GM23338 (cell line): ENCODE data around the gene TANGO2. TPM values are rescaled to one million over a fixed set of nuclear protein-coding genes. Genes with fewer than 3 reads are reported as not detected.

Experiments used
- ATAC-seq: fragments of 200-7000 bp; cut with Tn5 transposase; 3 replicates; pipeline ENCODE4 v1.9.1; 2020
- DNase-seq: peaks from one replicate; pipeline ENCODE4 v3.0.0-alpha.2; 2015; ENCODE audit warnings: low spot score
- H2AFZ ChIP-seq: fragments of 200-600 bp; sonication (generic); 2 replicates; pipeline ENCODE4 v1.8.0; 2016; ENCODE audit warnings: antibody characterized with exemption, mild to moderate bottlenecking, moderate library complexity
- H3F3A ChIP-seq: fragments of 200-600 bp; sonication (generic); replicated peaks from 2 replicates; pipeline ENCODE4 v1.8.0; 2017; ENCODE audit warnings: antibody characterized with exemption, mixed run types, low read depth
- H3K27ac ChIP-seq: fragments of 200-600 bp; sonication (generic); 2 replicates; pipeline ENCODE4 v1.6.1; 2016; ENCODE audit warnings: low read depth
- H3K27me3 ChIP-seq: fragments of 200-600 bp; sonication (generic); 2 replicates; pipeline ENCODE4 v1.8.0; 2016; ENCODE audit warnings: mild to moderate bottlenecking, mixed run types, moderate library complexity; ENCODE audit not compliant: insufficient read depth
- H3K36me3 ChIP-seq: fragments of 200-600 bp; sonication (generic); 2 replicates; pipeline ENCODE4 v1.8.0; 2016; ENCODE audit warnings: mild to moderate bottlenecking; ENCODE audit not compliant: insufficient read depth
- H3K4me1 ChIP-seq: fragments of 200-600 bp; sonication (generic); 2 replicates; pipeline ENCODE4 v1.8.0; 2016; ENCODE audit warnings: mild to moderate bottlenecking, moderate library complexity; ENCODE audit not compliant: insufficient read depth
- H3K4me2 ChIP-seq: fragments of 200-600 bp; sonication (generic); 2 replicates; pipeline ENCODE4 v1.7.1; 2017; ENCODE audit warnings: mixed run types
- H3K4me3 ChIP-seq: fragments of 200-600 bp; sonication (generic); 2 replicates; pipeline ENCODE4 v1.6.1; 2016; ENCODE audit warnings: mixed run types
- H3K79me2 ChIP-seq: fragments of 200-600 bp; sonication (generic); replicated peaks from 2 replicates; pipeline ENCODE4 v1.8.0; 2017; ENCODE audit warnings: mild to moderate bottlenecking; ENCODE audit not compliant: insufficient read depth
- H3K9me2 ChIP-seq: fragments of 200-600 bp; sonication (generic); 2 replicates; pipeline ENCODE4 v1.8.0; 2017; ENCODE audit not compliant: insufficient read depth
- H4K20me1 ChIP-seq: fragments of 200-600 bp; sonication (generic); replicated peaks from 2 replicates; pipeline ENCODE4 v1.8.0; 2017; ENCODE audit warnings: mild to moderate bottlenecking; ENCODE audit not compliant: insufficient read depth
- H3K27ac Mint-ChIP-seq: 2 replicates; pipeline ENCODE4 v1.8.0; 2020; ENCODE audit warnings: inconsistent platforms, mild to moderate bottlenecking, moderate library complexity, mixed read lengths
- H3K27me3 Mint-ChIP-seq: 3 replicates; pipeline ENCODE4 v1.8.0; 2022; ENCODE audit warnings: low read depth, mild to moderate bottlenecking, moderate library complexity, mixed read lengths, inconsistent platforms; ENCODE audit not compliant: insufficient read depth, poor library complexity
- H3K36me3 Mint-ChIP-seq: 3 replicates; pipeline ENCODE4 v1.8.0; 2021; ENCODE audit warnings: low read depth, mild to moderate bottlenecking, inconsistent platforms, moderate library complexity, mixed read lengths
- H3K4me1 Mint-ChIP-seq: 3 replicates; pipeline ENCODE4 v1.8.0; 2020; ENCODE audit warnings: mild to moderate bottlenecking, inconsistent platforms, mixed read lengths
- H3K4me3 Mint-ChIP-seq: 3 replicates; pipeline ENCODE4 v1.8.0; 2021; ENCODE audit warnings: moderate library complexity, mild to moderate bottlenecking, inconsistent platforms, mixed read lengths
- H3K9me3 Mint-ChIP-seq: 3 replicates; pipeline ENCODE4 v1.8.0; 2020; ENCODE audit warnings: moderate library complexity, mild to moderate bottlenecking, inconsistent platforms, mixed read lengths
- CREB1 ChIP-seq: fragments of 250-450 bp; sonication (Bioruptor Pico); IDR thresholded peaks from 2 replicates; pipeline ENCODE4 v1.5.0; 2020; ENCODE audit warnings: low read depth, mild to moderate bottlenecking, moderate library complexity
- CTCF ChIP-seq, 2 experiments: fragments of 200-600 bp in 1 of 2; sonication (generic) in 1 of 2; conservative IDR thresholded peaks; 2 replicates each; pipeline versions ENCODE4 v1.5.1 to v1.6.1; 2016 to 2017; ENCODE audit warnings: antibody characterized with exemption in 2 of 2, low read depth in 2 of 2, mild to moderate bottlenecking in 2 of 2, moderate library complexity in 1 of 2
- ETS1 ChIP-seq: IDR thresholded peaks from 2 replicates; pipeline ENCODE4 v1.6.1; 2016; ENCODE audit warnings: antibody characterized with exemption
- EZH2 ChIP-seq: fragments of 200-600 bp; sonication (generic); IDR thresholded peaks from one replicate; pipeline ENCODE4 v1.8.0; 2017; ENCODE audit warnings: antibody characterized with exemption, mild to moderate bottlenecking, low read depth; ENCODE audit not compliant: unreplicated experiment
- EZH2phosphoT487 ChIP-seq: fragments of 200-600 bp; sonication (generic); IDR thresholded peaks from one replicate; pipeline ENCODE4 v1.8.1; 2018; ENCODE audit warnings: antibody characterized with exemption; ENCODE audit not compliant: unreplicated experiment
- JUNB ChIP-seq: IDR thresholded peaks from one replicate; pipeline ENCODE4 v1.6.1; 2016; ENCODE audit warnings: antibody characterized with exemption; ENCODE audit not compliant: unreplicated experiment
- NANOG ChIP-seq: IDR thresholded peaks from 2 replicates; pipeline ENCODE4 v1.6.1; 2016; ENCODE audit warnings: antibody characterized with exemption, borderline replicate concordance
- POLR2AphosphoS5 ChIP-seq: IDR thresholded peaks from 2 replicates; pipeline ENCODE4 v1.6.1; 2016; ENCODE audit warnings: antibody characterized with exemption, low read depth
- REST ChIP-seq: IDR thresholded peaks from one replicate; pipeline ENCODE4 v1.6.1; 2018; ENCODE audit warnings: antibody characterized with exemption; ENCODE audit not compliant: unreplicated experiment
- STAT1 ChIP-seq: IDR thresholded peaks from one replicate; pipeline ENCODE4 v1.6.1; 2016; ENCODE audit warnings: antibody characterized with exemption; ENCODE audit not compliant: unreplicated experiment
- ZNF114 ChIP-seq: fragments of 250-450 bp; sonication (Bioruptor Pico); IDR thresholded peaks from 2 replicates; pipeline ENCODE4 v1.5.0; 2020; ENCODE audit warnings: mild to moderate bottlenecking, moderate library complexity
- ZNF331 ChIP-seq: fragments of 250-450 bp; sonication (Bioruptor Pico); IDR thresholded peaks from 2 replicates; pipeline ENCODE4 v1.5.0; 2020; ENCODE audit warnings: low read depth, mild to moderate bottlenecking, moderate library complexity
- ZNF462 ChIP-seq: fragments of 250-450 bp; sonication (Bioruptor Pico); IDR thresholded peaks from 2 replicates; pipeline ENCODE4 v1.5.0; 2020; ENCODE audit warnings: mild to moderate bottlenecking, moderate library complexity
- polyA plus RNA-seq: library from polyadenylated mRNA; unstranded; fragments of >200 nt; fragmentation: Nextera tagmentation; extraction: Ambion mirVana; gene quantifications from 2 replicates; pipeline ENCODE4 v1.2.1, GENCODE V29; 2016
- total RNA-seq: library from RNA; depleted of rRNA; stranded (reverse); fragments of >200 nt; shearing (Covaris generic); gene quantifications from 2 replicates; pipeline ENCODE4 v1.2.3, GENCODE V29; 2014

Gene TANGO2
- total and polyA plus RNA-seq, 2 experiments from 2014 or later, result 6.9 to 15.0 TPM

- H3K36me3 ChIP-seq, result no peaks in the 10 kb centered on the region
- Mint-ChIP-seq H3K4me1 (no peaks in the 10 kb centered on the region), H3K27me3 (peaks cover 3% of the 10 kb centered on the region), H3K4me3 (no peak overlapping the region), H3K9me3 (no peaks in the 10 kb centered on the region), H3K27ac (no peak overlapping the region), H3K36me3 (no peaks in the 10 kb centered on the region; the same call in 2 of the 3 replicates)
- ATAC-seq (no peak), DNase-seq (no peak)
- no peak overlapping the region for H3K4me2 ChIP-seq
- no peaks in the 10 kb centered on the region for H4K20me1 ChIP-seq
- H3K79me2 ChIP-seq, result no peaks in the 10 kb centered on the region
- H2AFZ ChIP-seq, result no peak overlapping the region
- H3F3A ChIP-seq, result 0 out of 2 replicates have a peak, but pooled peaks cover 8% of the 10 kb centered on the region
- no peak overlapping the region for H3K27ac ChIP-seq
- no peak for TF ChIP-seq ETS1
- TF ChIP-seq ZNF331 (CRISPR knock-in tag), result no peak
- no peak for TF ChIP-seq ZNF114 (CRISPR knock-in tag)
- TF ChIP-seq NANOG, result no peak
- no peak for TF ChIP-seq POLR2AphosphoS5
- TF ChIP-seq ZNF462 (CRISPR knock-in tag), result no peak
- TF ChIP-seq JUNB, result no peak
- TF ChIP-seq EZH2phosphoT487, result no peak
- TF ChIP-seq CREB1, result no peak
- no peak for TF ChIP-seq REST
- TF ChIP-seq STAT1, result no peak
- TF ChIP-seq EZH2, result no peak
- no peak for TF ChIP-seq CTCF (conservative IDR thresholded peaks at IDR 0.05; ENCODE audit: low read depth in 2 of 2)
- no peaks in the 10 kb centered on the region for H3K27me3 ChIP-seq
- no peak overlapping the region for H3K4me3 ChIP-seq
- no peaks in the 10 kb centered on the region for H3K9me2 ChIP-seq
- no peaks in the 10 kb centered on the region for H3K4me1 ChIP-seq
Observed at GRCh38 chr22:20055654-20056053, 34.7 kb downstream of the TANGO2 start.
